ENCODE measurements around the gene KRT80. TPM values are rescaled to one million over a fixed set of nuclear protein-coding genes. Genes with fewer than 3 reads are reported as not detected.

Gene KRT80
- total and polyA plus RNA-seq, 3 donors from 2014 or later: 0.50 to 1.0 (median 0.94) TPM

GRCh38 chr12:52164624-52165023 is 27.2 kb downstream of the KRT80 start:
- no peak overlapping the region for H3K27ac ChIP-seq
- H3K9me3 ChIP-seq: no peaks in the 10 kb centered on the region
- no peaks in the 10 kb centered on the region for H3K36me3 ChIP-seq (ENCODE audit: low read depth, missing control alignments)
- DNase-seq: no peak
- no peak overlapping the region for H3K4me3 ChIP-seq
- H3K4me1 ChIP-seq: no peaks in the 10 kb centered on the region
- no peak for TF ChIP-seq POLR2A (IDR thresholded peaks at IDR 0.05)
- no peak for TF ChIP-seq CTCF (IDR thresholded peaks at IDR 0.05)
- WGBS, 2 donors: 81 to 86% methylated on average over 13 of the region's 13 CpGs
- H3K27me3 ChIP-seq: no peaks in the 10 kb centered on the region
- intact Hi-C loops (cut with DNase I; ENCODE audit: low total_unique reads): no loop called here

GRCh38 chr12:52162981-52163380 is 28.8 kb downstream of the KRT80 start:
- no peaks in the 10 kb centered on the region for H3K36me3 ChIP-seq (ENCODE audit: low read depth, missing control alignments)
- no peak for TF ChIP-seq CTCF (IDR thresholded peaks at IDR 0.05)
- TF ChIP-seq POLR2A (IDR thresholded peaks at IDR 0.05): no peak
- no peak for DNase-seq
- no peak overlapping the region for H3K27ac ChIP-seq
- H3K4me1 ChIP-seq: no peaks in the 10 kb centered on the region
- 68 to 78% methylated on average over 3 of the region's 3 CpGs for WGBS, 2 donors
- H3K9me3 ChIP-seq: no peaks in the 10 kb centered on the region
- intact Hi-C loops (cut with DNase I; ENCODE audit: low total_unique reads): no loop called here
- no peaks in the 10 kb centered on the region for H3K27me3 ChIP-seq
- no peak overlapping the region for H3K4me3 ChIP-seq

- WGBS, 2 donors: 89 to 94% methylated on average over 4 of the region's 4 CpGs
- no peak overlapping the region for H3K4me3 ChIP-seq
- no peaks in the 10 kb centered on the region for H3K9me3 ChIP-seq
- TF ChIP-seq POLR2A (IDR thresholded peaks at IDR 0.05) (no peak), CTCF (IDR thresholded peaks at IDR 0.05) (no peak)
- intact Hi-C loops (cut with DNase I; ENCODE audit: low total_unique reads): no loop called here
- no peak for DNase-seq
- no peaks in the 10 kb centered on the region for H3K36me3 ChIP-seq (ENCODE audit: low read depth, missing control alignments)
- no peak overlapping the region for H3K27ac ChIP-seq
- H3K4me1 ChIP-seq: no peaks in the 10 kb centered on the region
- H3K27me3 ChIP-seq: no peaks in the 10 kb centered on the region
Observed at GRCh38 chr12:52160200-52160599, 31.6 kb downstream of the KRT80 start.

GRCh38 chr12:52157566-52158150 is 34.2 kb downstream of the KRT80 start:
- Histone ChIP-seq H3K27me3 (no peaks in the 10 kb centered on the region), H3K4me3 (no peak overlapping the region), H3K36me3 (ENCODE audit: low read depth, missing control alignments) (no peaks in the 10 kb centered on the region), H3K27ac (no peak overlapping the region), H3K4me1 (no peaks in the 10 kb centered on the region), H3K9me3 (no peaks in the 10 kb centered on the region)
- WGBS, 2 donors: 76 to 93% methylated on average over 5 of the region's 5 CpGs
- intact Hi-C loops (cut with DNase I; ENCODE audit: low total_unique reads): loop anchor here (10.0 kb wide), 1 partner anchor 717 kb away; no protein-coding TSS in a partner anchor
- TF ChIP-seq POLR2A (IDR thresholded peaks at IDR 0.05): no peak
- no peak for TF ChIP-seq CTCF (IDR thresholded peaks at IDR 0.05)
- no peak for DNase-seq
